GM23338 (cell line): Measurements from ENCODE around the gene RABL6. TPM values are rescaled to one million over a fixed set of nuclear protein-coding genes. Genes with fewer than 3 reads are reported as not detected.

Experiments
- CREB1 ChIP-seq: fragments of 250-450 bp; sonication (Bioruptor Pico); IDR thresholded peaks from 2 replicates; pipeline ENCODE4 v1.5.0; 2020; ENCODE audit warnings: low read depth, mild to moderate bottlenecking, moderate library complexity
- EZH2 ChIP-seq: fragments of 200-600 bp; sonication (generic); IDR thresholded peaks from one replicate; pipeline ENCODE4 v1.8.0; 2017; ENCODE audit warnings: antibody characterized with exemption, mild to moderate bottlenecking, low read depth; ENCODE audit not compliant: unreplicated experiment
- EZH2phosphoT487 ChIP-seq: fragments of 200-600 bp; sonication (generic); IDR thresholded peaks from one replicate; pipeline ENCODE4 v1.8.1; 2018; ENCODE audit warnings: antibody characterized with exemption; ENCODE audit not compliant: unreplicated experiment
- JUNB ChIP-seq: IDR thresholded peaks from one replicate; pipeline ENCODE4 v1.6.1; 2016; ENCODE audit warnings: antibody characterized with exemption; ENCODE audit not compliant: unreplicated experiment
- NANOG ChIP-seq: IDR thresholded peaks from 2 replicates; pipeline ENCODE4 v1.6.1; 2016; ENCODE audit warnings: antibody characterized with exemption, borderline replicate concordance
- POLR2AphosphoS5 ChIP-seq: IDR thresholded peaks from 2 replicates; pipeline ENCODE4 v1.6.1; 2016; ENCODE audit warnings: antibody characterized with exemption, low read depth
- ZNF114 ChIP-seq: fragments of 250-450 bp; sonication (Bioruptor Pico); IDR thresholded peaks from 2 replicates; pipeline ENCODE4 v1.5.0; 2020; ENCODE audit warnings: mild to moderate bottlenecking, moderate library complexity
- microRNA-seq: library from miRNA; unstranded; fragments of <30 nt; microRNA quantifications from one replicate; pipeline ENCODE4, GENCODE V29; 2017
- polyA plus RNA-seq: library from polyadenylated mRNA; unstranded; fragments of >200 nt; fragmentation: Nextera tagmentation; extraction: Ambion mirVana; gene quantifications from 2 replicates; pipeline ENCODE4 v1.2.1, GENCODE V29; 2016
- small RNA-seq: library from RNA; depleted of rRNA; stranded (forward); fragments of <200 nt; gene quantifications from one replicate; pipeline ENCODE3, GENCODE V24; 2014; ENCODE audit warnings: low replicate concordance
- total RNA-seq: library from RNA; depleted of rRNA; stranded (reverse); fragments of >200 nt; shearing (Covaris generic); gene quantifications from 2 replicates; pipeline ENCODE4 v1.2.3, GENCODE V29; 2014; rRNA removed
- TF ChIP-seq, protein P1 (sequence below): fragments of 250-450 bp; sonication (Bioruptor Pico); IDR thresholded peaks from 2 replicates; pipeline ENCODE4 v1.5.0; 2020; ENCODE audit warnings: mild to moderate bottlenecking, moderate library complexity
- TF ChIP-seq, protein P2 (sequence below): IDR thresholded peaks from one replicate; pipeline ENCODE4 v1.6.1; 2018; ENCODE audit warnings: antibody characterized with exemption; ENCODE audit not compliant: unreplicated experiment

RABL6 gene
- total and polyA plus RNA-seq, 2 experiments from 2014 or later, result 59.1 to 127 TPM

DNA sequence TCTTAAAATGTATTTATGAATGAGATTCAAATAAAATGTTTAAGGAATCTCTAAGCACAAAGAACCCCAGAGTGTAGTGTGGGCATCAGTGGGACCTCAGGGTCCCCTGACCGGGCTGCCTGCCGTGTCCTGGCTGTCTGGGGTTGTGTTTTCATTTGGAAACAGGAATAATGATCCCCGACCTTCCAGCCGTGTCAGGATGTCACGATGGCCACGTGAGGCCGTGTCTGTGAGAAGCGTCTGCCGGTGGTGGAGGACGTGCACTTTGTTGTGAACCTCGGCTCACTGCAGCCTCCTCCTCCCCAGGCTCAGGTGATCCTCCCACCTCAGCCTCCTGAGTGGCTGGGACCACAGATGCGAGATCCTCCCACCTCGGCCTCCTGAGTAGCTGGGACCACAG, 82.9 kb downstream of the RABL6 start (continued):
- TF ChIP-seq, protein P1, sequence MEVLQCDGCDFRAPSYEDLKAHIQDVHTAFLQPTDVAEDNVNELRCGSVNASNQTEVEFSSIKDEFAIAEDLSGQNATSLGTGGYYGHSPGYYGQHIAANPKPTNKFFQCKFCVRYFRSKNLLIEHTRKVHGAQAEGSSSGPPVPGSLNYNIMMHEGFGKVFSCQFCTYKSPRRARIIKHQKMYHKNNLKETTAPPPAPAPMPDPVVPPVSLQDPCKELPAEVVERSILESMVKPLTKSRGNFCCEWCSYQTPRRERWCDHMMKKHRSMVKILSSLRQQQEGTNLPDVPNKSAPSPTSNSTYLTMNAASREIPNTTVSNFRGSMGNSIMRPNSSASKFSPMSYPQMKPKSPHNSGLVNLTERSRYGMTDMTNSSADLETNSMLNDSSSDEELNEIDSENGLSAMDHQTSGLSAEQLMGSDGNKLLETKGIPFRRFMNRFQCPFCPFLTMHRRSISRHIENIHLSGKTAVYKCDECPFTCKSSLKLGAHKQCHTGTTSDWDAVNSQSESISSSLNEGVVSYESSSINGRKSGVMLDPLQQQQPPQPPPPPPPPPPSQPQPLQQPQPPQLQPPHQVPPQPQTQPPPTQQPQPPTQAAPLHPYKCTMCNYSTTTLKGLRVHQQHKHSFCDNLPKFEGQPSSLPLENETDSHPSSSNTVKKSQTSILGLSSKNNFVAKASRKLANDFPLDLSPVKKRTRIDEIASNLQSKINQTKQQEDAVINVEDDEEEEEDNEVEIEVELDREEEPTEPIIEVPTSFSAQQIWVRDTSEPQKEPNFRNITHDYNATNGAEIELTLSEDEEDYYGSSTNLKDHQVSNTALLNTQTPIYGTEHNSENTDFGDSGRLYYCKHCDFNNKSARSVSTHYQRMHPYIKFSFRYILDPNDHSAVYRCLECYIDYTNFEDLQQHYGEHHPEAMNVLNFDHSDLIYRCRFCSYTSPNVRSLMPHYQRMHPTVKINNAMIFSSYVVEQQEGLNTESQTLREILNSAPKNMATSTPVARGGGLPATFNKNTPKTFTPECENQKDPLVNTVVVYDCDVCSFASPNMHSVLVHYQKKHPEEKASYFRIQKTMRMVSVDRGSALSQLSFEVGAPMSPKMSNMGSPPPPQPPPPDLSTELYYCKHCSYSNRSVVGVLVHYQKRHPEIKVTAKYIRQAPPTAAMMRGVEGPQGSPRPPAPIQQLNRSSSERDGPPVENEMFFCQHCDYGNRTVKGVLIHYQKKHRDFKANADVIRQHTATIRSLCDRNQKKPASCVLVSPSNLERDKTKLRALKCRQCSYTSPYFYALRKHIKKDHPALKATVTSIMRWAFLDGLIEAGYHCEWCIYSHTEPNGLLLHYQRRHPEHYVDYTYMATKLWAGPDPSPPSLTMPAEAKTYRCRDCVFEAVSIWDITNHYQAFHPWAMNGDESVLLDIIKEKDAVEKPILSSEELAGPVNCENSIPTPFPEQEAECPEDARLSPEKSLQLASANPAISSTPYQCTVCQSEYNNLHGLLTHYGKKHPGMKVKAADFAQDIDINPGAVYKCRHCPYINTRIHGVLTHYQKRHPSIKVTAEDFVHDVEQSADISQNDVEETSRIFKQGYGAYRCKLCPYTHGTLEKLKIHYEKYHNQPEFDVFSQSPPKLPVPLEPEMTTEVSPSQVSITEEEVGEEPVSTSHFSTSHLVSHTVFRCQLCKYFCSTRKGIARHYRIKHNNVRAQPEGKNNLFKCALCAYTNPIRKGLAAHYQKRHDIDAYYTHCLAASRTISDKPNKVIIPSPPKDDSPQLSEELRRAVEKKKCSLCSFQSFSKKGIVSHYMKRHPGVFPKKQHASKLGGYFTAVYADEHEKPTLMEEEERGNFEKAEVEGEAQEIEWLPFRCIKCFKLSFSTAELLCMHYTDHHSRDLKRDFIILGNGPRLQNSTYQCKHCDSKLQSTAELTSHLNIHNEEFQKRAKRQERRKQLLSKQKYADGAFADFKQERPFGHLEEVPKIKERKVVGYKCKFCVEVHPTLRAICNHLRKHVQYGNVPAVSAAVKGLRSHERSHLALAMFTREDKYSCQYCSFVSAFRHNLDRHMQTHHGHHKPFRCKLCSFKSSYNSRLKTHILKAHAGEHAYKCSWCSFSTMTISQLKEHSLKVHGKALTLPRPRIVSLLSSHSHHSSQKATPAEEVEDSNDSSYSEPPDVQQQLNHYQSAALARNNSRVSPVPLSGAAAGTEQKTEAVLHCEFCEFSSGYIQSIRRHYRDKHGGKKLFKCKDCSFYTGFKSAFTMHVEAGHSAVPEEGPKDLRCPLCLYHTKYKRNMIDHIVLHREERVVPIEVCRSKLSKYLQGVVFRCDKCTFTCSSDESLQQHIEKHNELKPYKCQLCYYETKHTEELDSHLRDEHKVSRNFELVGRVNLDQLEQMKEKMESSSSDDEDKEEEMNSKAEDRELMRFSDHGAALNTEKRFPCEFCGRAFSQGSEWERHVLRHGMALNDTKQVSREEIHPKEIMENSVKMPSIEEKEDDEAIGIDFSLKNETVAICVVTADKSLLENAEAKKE (CRISPR knock-in tag), result no peak
- TF ChIP-seq CREB1 (CRISPR knock-in tag) (no peak), EZH2phosphoT487 (no peak), EZH2 (no peak), ZNF114 (no peak), POLR2AphosphoS5 (no peak), JUNB (no peak), NANOG (no peak)
- TF ChIP-seq, protein P2, sequence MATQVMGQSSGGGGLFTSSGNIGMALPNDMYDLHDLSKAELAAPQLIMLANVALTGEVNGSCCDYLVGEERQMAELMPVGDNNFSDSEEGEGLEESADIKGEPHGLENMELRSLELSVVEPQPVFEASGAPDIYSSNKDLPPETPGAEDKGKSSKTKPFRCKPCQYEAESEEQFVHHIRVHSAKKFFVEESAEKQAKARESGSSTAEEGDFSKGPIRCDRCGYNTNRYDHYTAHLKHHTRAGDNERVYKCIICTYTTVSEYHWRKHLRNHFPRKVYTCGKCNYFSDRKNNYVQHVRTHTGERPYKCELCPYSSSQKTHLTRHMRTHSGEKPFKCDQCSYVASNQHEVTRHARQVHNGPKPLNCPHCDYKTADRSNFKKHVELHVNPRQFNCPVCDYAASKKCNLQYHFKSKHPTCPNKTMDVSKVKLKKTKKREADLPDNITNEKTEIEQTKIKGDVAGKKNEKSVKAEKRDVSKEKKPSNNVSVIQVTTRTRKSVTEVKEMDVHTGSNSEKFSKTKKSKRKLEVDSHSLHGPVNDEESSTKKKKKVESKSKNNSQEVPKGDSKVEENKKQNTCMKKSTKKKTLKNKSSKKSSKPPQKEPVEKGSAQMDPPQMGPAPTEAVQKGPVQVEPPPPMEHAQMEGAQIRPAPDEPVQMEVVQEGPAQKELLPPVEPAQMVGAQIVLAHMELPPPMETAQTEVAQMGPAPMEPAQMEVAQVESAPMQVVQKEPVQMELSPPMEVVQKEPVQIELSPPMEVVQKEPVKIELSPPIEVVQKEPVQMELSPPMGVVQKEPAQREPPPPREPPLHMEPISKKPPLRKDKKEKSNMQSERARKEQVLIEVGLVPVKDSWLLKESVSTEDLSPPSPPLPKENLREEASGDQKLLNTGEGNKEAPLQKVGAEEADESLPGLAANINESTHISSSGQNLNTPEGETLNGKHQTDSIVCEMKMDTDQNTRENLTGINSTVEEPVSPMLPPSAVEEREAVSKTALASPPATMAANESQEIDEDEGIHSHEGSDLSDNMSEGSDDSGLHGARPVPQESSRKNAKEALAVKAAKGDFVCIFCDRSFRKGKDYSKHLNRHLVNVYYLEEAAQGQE, result no peak

Small RNA genes lying within 50 kb of the gene (microRNA-seq; reads per million reads assigned to microRNA genes)
- gene MIR4292 (not detected), gene MIR4479 (not detected)

Small RNA genes lying within 50 kb of the gene (small RNA-seq; reads per million reads assigned to genes)
- gene AL355987.2 (not detected), gene ATP6V1G1P3 (not detected), gene MIR4292 (not detected), gene MIR4479 (not detected)

Other genes with a start within 250 kb of the RABL6 start
- gene EGFL7, start 145.0 kb upstream of the RABL6 start, total RNA-seq, result 56.1 and 60.8 TPM in 2 replicates
- 38.2 and 44.4 TPM in 2 replicates for gene EGFL7, start 145.0 kb upstream of the RABL6 start, polyA plus RNA-seq
- gene AGPAT2, start 120.5 kb upstream of the RABL6 start, total RNA-seq, result 33.3 and 44.7 TPM in 2 replicates
- 31.8 and 34.4 TPM in 2 replicates for gene AGPAT2, start 120.5 kb upstream of the RABL6 start, polyA plus RNA-seq
- gene DIPK1B, start 95.4 kb upstream of the RABL6 start, total RNA-seq, result 47.2 and 60.0 TPM in 2 replicates
- gene DIPK1B, start 95.4 kb upstream of the RABL6 start, polyA plus RNA-seq, result 18.7 and 24.2 TPM in 2 replicates
- gene LCN10, start 65.0 kb upstream of the RABL6 start, total RNA-seq, result 0.45 and 9.8 TPM in 2 replicates
- 0.43 and 0.74 TPM in 2 replicates for gene LCN10, start 65.0 kb upstream of the RABL6 start, polyA plus RNA-seq
- not detected in 2 replicates for gene LCN6, start 59.4 kb upstream of the RABL6 start, total RNA-seq
- gene LCN6, start 59.4 kb upstream of the RABL6 start, polyA plus RNA-seq, result not detected in 2 replicates
- not detected in 2 replicates for gene LCN8, start 49.7 kb upstream of the RABL6 start, total RNA-seq
- not detected in 2 replicates for gene LCN8, start 49.7 kb upstream of the RABL6 start, polyA plus RNA-seq
- gene LCN15, start 43.4 kb upstream of the RABL6 start, total RNA-seq, result 0.54 and 0.90 TPM in 2 replicates
- gene LCN15, start 43.4 kb upstream of the RABL6 start, polyA plus RNA-seq, result 0.76 and 1.2 TPM in 2 replicates
- 57.0 and 71.4 TPM in 2 replicates for gene TMEM141, start 16.6 kb upstream of the RABL6 start, total RNA-seq
- 90.0 and 90.5 TPM in 2 replicates for gene TMEM141, start 16.6 kb upstream of the RABL6 start, polyA plus RNA-seq
- gene CCDC183, start 11.6 kb upstream of the RABL6 start, total RNA-seq, result 1.1 and 2.9 TPM in 2 replicates
- gene CCDC183, start 11.6 kb upstream of the RABL6 start, polyA plus RNA-seq, result 1.2 and 1.6 TPM in 2 replicates
- 0.12 and 0.49 TPM in 2 replicates for gene AJM1, start 34.5 kb downstream of the RABL6 start, total RNA-seq
- 0.28 and 0.36 TPM in 2 replicates for gene AJM1, start 34.5 kb downstream of the RABL6 start, polyA plus RNA-seq
- gene PHPT1, start 41.5 kb downstream of the RABL6 start, total RNA-seq, result 67.1 and 86.2 TPM in 2 replicates
- gene PHPT1, start 41.5 kb downstream of the RABL6 start, polyA plus RNA-seq, result 437 and 509 TPM in 2 replicates
- 4.1 and 6.8 TPM in 2 replicates for gene MAMDC4, start 44.4 kb downstream of the RABL6 start, total RNA-seq
- gene MAMDC4, start 44.4 kb downstream of the RABL6 start, polyA plus RNA-seq, result 1.7 and 2.7 TPM in 2 replicates
- gene EDF1, start 58.4 kb downstream of the RABL6 start, total RNA-seq, result 273 and 326 TPM in 2 replicates
- gene EDF1, start 58.4 kb downstream of the RABL6 start, polyA plus RNA-seq, result 793 and 860 TPM in 2 replicates
- gene TRAF2, start 78.6 kb downstream of the RABL6 start, total RNA-seq, result 31.5 and 39.9 TPM in 2 replicates
- gene TRAF2, start 78.6 kb downstream of the RABL6 start, polyA plus RNA-seq, result 24.8 and 25.4 TPM in 2 replicates
- 102 and 111 TPM in 2 replicates for gene FBXW5, start 136.8 kb downstream of the RABL6 start, total RNA-seq
- 27.0 and 27.9 TPM in 2 replicates for gene FBXW5, start 136.8 kb downstream of the RABL6 start, polyA plus RNA-seq
- not detected in 2 replicates for gene C8G, start 137.3 kb downstream of the RABL6 start, total RNA-seq
- not detected in 2 replicates for gene C8G, start 137.3 kb downstream of the RABL6 start, polyA plus RNA-seq
- 0.69 and 2.6 TPM in 2 replicates for gene LCN12, start 144.3 kb downstream of the RABL6 start, total RNA-seq
- 0.39 and 0.68 TPM in 2 replicates for gene LCN12, start 144.3 kb downstream of the RABL6 start, polyA plus RNA-seq
- 1.9 TPM in 1 of 2 replicates, not detected in the other for gene PTGDS, start 169.6 kb downstream of the RABL6 start, total RNA-seq
- gene PTGDS, start 169.6 kb downstream of the RABL6 start, polyA plus RNA-seq, result 3.1 and 5.9 TPM in 2 replicates
- not detected in 2 replicates for gene LCNL1, start 175.0 kb downstream of the RABL6 start, total RNA-seq
- gene LCNL1, start 175.0 kb downstream of the RABL6 start, polyA plus RNA-seq, result 0.11 and 0.14 TPM in 2 replicates
- 33.9 and 71.5 TPM in 2 replicates for gene PAXX, start 184.5 kb downstream of the RABL6 start, total RNA-seq
- gene PAXX, start 184.5 kb downstream of the RABL6 start, polyA plus RNA-seq, result 86.0 and 88.3 TPM in 2 replicates
- 0.56 TPM in 1 of 2 replicates, not detected in the other for gene CLIC3, start 188.6 kb downstream of the RABL6 start, total RNA-seq
- 0.53 and 0.57 TPM in 2 replicates for gene CLIC3, start 188.6 kb downstream of the RABL6 start, polyA plus RNA-seq
- gene ABCA2, start 220.3 kb downstream of the RABL6 start, total RNA-seq, result 14.2 and 16.0 TPM in 2 replicates
- 5.6 and 7.0 TPM in 2 replicates for gene ABCA2, start 220.3 kb downstream of the RABL6 start, polyA plus RNA-seq
- gene FUT7, start 224.1 kb downstream of the RABL6 start, total RNA-seq, result not detected in 2 replicates
- not detected in 2 replicates for gene FUT7, start 224.1 kb downstream of the RABL6 start, polyA plus RNA-seq
- 26.2 and 34.3 TPM in 2 replicates for gene NPDC1, start 238.2 kb downstream of the RABL6 start, total RNA-seq
- gene NPDC1, start 238.2 kb downstream of the RABL6 start, polyA plus RNA-seq, result 35.5 and 36.7 TPM in 2 replicates
- 1.1 and 1.9 TPM in 2 replicates for gene ENTPD2, start 246.1 kb downstream of the RABL6 start, total RNA-seq
- gene ENTPD2, start 246.1 kb downstream of the RABL6 start, polyA plus RNA-seq, result 1.8 and 2.9 TPM in 2 replicates